ENCODE results near the gene FAM217B.

Gene FAM217B, protein sequence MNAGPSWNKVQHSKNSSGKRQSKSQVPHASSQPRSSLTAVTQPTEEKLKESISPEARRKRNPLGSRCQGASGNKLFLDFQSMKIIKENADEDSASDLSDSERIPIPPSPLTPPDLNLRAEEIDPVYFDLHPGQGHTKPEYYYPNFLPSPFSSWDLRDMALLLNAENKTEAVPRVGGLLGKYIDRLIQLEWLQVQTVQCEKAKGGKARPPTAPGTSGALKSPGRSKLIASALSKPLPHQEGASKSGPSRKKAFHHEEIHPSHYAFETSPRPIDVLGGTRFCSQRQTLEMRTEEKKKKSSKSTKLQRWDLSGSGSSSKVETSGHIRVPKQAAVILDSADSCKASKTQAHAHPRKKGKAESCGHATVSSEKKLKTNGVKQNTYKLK

DNA sequence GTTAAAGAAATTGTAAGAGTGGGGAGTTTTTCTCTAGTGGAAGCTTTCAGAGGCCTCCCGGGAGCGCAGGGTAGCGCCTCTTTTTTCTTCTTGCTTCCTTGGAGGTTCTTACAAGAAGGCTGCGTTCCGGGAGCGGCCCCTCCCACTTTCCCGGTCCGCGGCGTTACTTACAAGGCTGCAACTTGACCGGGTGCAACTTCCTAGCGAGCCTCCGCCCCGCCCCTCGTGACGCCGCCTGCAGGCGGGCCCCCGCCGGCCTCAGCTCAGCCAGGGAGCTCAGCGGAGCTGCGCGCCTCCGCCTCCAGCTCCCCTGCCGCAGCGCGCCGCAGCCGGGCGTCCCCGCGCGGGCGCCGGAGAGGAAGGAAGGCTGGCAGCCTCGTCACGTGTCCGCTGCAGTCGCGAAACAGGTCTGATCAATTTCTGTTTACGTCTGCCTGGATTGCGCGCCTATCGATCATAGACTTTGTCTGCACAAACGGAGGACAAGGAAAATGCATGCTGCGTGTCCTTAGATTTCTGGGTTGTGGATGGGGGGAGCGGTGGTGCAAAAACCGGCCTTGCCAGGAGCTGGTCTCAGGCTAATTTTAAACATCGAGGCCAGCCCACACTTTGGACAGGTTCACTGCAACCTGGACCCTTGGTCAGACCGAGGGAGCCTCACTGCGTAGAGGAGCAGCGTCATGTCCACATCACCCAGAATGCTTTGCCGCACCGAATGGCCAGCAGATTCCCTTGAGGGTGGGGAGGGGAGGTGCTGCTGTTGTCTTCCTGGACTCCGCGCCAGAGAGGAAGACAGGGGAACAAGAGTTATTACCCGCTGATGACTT is at the start of gene FAM217B, which contains the start of gene PPP1R3D:
Gene FAM217B, plus strand, starts transcription at position 261 of the 827 bp plus-strand sequence. CDS start 3,555 bp downstream, outside the sequence.
Gene PPP1R3D, minus strand, starts transcription at position 177 of the 827 bp plus-strand sequence. CDS start 374 bp downstream, outside the sequence.
- peak; percentile 85 for DNase-seq

DNA sequence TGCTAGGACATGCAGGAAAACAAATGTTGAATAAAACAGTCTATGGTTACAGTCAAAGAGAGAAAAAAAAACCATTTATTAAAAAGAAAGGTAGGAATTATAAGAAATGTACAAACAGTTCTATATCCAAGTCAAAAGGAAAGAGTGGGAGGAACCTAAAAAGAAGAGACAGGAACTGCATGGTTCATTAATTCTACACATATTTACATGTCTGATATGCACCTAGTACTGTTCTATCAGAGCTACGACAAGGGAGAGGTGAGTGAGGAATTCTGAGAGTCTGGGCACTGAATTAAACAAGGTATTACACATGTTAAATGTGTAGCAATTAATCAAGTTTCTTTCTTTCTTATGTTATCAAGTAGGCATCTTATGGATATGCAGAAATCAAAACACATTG is 48.6 kb upstream of the FAM217B start:
- peak; percentile 54 for DNase-seq

DNA sequence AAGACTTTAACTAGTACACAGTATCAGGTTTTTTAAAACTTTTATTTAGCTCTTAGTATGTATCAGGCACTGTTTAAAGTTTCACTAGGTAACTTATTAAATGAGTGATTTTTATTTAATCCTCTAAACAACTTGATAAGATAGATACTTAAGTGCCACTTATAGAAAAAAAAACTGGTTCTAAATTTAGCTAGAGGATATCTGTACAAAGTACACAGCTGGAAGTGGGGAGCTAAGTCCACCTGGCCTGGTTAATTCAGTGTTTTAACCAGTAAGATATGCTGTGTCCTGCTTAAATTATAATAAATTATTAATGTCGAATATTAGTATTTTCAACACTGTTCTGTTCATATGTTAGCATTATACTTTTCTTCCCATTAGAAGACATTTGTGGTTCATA is 44.3 kb upstream of the FAM217B start:
- DNase-seq = no peak

DNA sequence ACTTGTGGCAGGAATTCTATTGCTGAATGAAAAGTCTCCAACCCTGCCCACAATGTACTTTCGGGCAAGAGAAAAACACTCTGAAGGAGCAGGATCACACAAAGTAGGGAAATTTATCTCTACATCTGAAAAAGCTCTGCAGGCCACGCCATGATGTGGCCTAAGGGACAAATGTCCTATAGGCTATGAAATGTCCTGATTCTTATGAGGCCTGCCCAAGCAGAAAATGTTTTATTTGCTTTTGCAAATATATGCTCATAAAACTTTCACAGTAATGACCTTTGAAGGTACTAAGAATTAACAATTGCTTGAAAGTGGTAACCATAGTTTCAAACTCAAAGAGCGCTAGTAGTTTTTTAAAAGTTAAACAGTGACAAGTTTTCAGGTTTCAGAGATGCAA is 37.7 kb upstream of the FAM217B start:
- DNase-seq = peak; percentile 64

DNA sequence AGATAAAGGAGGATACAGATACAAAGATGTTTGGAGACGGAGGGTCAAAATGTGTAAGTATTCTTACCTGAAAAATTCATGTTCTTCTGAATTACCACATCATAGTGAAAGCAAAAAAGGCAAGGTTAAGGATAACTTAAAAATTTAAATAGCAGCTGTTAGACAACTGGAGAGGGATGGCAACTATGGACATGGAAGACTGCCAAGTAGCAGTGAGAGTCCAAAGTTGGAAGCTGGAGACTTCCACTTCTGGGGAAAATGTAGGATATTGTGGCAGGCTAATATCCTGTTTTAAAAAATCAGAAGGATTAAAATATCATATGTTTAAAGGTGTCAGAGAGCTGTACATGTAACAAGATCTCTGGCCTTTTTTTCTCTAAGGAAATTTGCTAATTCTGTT is 36.6 kb upstream of the FAM217B start:
- DNase-seq = no peak

DNA sequence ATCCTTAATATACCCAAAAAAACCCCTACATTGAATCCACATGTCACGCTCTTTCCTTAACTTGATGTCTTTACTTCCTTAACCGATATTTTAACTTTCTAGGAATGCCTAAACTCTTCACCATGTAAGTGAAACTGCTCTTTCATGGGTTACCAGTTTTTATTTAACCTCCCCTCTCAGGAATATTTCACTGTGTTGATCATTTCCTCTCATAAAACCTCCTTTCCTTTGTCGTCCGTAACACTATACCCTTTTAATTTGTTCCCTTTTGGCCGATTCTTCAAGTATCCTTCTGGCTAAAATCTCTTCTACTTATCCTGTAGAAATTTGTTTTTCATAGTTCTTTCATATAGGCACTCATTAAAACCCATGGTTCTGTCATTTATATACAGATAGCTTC is 31.3 kb upstream of the FAM217B start:
- DNase-seq = no peak

DNA sequence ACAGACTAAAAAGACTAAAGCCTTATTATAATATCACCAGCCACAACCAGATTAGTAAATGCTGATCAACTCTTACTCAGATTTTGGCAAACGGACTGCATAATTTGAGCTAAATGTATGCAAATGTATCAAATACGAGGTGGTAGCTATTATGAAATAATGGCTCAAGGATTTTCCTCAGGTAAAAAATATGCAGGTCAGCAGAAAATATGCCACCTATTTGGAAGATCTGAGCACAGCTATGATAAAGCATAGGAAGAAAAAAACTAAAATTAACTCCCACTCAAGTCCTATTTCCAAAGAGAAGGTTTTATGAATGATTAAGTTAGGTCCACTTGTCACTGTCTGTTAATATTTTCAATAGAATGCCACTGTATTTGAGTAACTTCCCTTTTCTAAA is 29.1 kb upstream of the FAM217B start:
- DNase-seq = no peak

DNA sequence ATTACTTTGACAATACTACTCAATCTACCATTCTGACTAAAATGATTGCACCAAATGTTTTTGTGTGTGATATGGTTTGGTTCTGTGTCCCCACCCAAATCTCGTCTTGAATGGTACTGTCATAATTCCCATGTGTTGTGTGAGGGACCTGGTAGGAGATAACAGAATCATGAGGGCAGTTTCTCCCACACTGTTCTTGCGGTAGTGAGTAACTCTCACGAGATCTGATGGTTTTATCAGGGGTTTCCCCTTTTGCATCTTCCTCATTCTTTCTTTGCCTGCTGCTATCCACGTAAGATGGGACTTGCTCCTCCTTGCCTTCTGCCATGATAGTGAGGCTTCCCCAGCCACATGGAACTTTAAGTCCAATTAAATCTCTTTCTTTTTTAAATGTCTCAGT is 27.6 kb upstream of the FAM217B start:
- DNase-seq = no peak

DNA sequence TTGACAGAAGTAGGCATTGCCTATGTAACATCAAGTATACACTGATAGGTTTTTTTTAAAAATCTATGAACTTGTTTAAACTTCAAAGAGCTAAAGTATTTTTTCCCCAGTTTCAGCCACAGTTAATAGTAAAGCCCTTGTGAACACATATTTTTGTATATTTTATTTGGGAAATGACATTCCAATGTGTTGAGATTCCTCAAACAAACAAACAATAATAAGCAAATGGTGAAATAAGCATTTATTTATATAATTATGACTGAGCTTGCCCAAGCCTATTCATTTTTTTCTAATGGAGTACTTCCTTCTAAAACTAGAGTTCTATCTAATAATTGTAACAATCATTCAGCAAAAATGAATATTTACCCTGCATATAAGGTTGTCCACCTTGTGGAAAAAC is 19.2 kb upstream of the FAM217B start:
- no peak for DNase-seq

DNA sequence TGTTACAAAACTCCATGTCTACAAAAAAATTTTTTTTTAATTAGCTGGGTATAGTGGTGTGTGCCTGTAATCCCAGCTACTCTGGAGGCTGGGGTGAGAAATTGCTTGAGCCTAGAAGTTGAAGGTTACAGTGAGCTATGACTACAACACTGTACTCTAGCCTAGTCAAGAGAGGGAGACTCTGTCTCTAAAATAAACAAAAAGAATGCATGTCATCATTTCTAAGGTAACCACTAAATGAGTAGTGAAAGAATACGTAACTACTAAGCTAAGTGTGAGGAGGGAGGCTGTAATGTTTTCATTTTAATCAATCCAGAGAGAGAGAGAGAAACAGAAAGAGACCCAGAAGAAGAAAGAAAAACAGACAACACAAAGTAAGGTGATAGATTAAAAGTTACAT is 16.7 kb upstream of the FAM217B start:
- DNase-seq = no peak

DNA sequence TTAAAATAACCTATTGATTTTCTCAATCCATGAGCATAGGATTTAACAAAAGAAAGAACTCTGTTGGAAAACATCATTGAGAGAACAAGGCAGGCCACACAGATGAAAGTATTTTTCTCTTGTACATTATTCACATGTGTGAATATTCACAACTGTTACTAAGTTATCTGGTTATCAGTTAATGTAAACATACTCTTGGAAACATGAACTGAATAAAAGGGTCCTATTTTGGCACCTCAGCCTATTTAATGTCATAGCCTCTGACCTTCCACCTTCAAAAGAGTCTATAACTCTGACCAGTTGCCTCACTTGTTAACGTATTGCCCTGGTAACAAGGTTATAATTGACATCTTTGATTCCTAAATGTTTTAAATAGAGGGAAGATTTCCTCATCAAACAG is 14.8 kb upstream of the FAM217B start:
- no peak for DNase-seq

DNA sequence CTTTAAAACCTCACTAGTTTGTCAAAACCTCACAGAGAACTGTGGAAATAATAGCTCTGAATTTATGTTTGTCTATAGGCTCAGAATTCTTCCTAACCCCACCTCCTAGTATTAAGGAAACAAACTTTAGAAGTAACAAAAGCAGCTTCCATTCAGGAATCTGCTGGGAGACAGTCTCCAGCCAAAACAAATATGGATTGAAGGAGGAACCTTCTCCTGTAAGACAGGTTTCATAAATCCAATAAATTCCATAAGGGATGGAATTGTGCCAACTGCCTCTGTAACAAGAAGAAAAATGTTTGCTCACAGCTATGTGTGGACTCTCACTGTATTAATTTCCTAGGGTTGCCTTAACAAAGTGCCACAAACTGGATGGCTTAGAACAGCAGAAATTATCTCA is 14.3 kb upstream of the FAM217B start:
- no peak for DNase-seq

DNA sequence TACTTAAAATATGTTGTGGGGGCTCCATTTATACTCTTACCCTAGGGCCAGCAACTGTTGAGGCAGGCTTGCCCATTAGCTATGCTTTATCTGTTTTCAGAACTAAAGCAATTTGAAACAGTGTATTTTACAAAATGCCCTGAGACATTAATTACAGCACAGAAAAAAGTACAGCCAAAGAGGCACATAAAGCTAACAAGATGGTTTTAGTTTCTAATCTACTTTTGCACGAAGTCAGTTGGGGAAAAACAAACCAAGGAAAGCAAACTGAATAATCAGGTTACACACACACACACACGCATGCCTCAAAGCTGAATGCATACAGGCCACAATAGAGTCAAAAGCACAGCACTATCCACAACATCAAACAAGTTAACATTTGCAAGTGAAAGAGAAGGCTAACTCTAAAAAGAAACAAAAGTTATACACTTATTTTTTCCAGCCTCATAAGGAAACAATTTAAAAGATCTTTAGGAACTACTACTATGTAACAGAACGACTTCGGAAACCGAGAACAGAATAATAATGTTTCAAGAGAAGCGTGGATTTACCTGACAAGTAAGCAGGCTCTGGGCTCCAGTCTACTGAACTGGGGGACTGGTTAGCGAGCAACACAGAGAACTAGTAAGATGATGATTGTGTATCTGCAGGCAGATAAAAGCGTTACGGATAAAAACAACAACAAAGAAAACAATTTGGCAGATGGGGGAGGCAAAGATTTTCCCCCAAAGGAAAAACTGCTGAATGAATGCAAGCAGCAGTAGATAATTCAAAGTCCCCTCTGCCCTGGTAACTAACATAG is 8.5 kb upstream of the FAM217B start:
- no peak for DNase-seq

DNA sequence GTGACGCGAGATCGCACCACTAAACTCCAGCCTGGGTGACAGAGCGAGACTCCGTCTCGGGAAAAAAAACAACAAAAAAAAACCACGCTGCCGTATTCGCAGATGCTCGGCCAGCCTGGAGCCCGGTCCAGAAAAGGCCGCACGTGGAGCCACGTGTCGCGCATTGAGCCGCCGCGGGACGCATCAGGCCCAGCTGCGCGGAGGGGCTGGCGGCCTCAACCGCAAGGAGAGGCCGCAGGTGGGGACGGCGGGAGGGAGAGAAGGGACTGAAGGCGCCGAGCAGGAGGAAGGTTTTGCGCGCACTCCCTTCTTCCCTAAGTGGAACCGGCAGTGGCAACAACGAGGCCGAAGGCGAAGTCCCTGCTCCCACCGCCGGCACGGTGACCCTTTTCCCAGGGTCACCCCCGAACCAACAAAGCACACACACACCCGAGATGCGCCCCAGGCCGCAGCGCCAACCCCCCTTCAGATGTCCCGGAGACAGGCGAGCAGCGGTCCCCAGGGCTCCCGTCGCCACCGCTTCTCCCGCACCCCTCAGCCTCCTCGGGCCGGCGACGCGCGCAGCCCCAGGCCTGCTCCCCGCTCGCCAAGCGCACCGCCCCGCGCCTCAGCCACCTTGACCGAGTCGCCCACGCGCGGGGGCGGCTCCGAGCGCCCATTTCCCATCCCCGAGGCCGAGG is 7.4 kb upstream of the FAM217B start:
- no peak for DNase-seq

DNA sequence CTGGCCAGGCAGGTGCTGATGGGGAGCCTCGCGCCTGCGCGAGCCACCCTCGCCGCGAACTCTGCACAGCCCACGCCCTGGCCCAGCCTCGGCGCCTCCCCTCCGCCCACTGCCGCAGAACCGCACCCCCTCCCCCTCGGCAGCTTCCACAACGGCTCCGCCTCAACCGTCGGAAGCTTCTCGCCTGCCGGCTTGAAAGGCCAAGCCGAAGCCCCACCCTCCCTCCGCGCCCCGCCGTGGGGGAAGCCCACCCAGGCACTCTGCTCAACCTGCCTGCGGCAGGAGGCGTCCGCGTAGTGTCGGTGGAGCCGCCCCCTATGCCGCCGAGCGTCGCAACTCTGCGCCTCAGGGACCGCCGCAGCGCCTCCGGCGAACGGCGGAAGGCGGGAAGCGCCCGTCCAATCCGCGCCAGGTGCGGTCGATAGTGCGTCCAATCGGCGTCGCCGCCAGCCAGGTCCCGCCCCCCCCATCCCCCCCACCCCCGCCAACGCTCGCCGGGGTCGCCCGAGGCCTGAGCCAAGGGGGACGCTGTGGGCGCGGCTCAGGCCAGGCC is 6.8 kb upstream of the FAM217B start, which contains the start of gene SYCP2:
Gene SYCP2, minus strand, starts transcription at position 342 of the 553 bp plus-strand sequence. CDS start 11,224 bp downstream, outside the sequence.
- no peak for DNase-seq

DNA sequence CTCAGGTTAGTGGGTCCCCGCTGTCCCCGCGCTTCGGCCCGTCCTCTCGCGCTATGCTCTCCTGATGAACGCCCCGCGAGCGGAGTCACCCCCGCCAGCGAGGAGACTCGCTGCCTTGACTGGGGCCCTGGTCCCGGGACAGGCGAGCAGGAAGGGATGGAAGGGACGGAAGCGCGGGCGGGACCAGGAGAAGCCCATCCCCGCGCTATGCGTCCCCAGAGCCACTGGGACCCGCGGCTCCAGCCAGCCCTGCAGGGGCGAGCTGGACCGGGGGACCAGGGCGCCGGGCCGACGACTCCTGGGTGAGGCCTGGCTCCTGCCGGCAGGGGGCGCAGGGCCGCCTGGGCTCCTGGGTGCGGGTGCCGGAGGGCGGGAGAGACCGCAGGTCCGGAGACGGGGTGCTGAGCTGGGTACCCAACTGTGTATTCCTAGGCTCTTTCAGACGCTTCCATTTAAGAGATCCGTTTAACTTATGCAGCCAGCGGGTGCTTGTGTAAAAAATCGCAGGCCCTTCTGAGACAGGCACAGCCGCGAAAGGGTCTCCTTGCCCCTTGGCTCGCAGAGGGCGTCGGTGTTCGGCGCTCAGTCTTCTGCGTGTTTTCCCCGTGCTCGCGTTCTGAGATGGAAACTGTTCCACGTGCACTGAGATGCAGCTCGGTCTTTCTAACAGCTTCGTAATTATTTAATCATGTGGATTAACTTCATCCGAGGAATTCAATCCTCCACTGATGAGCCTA is 6.2 kb upstream of the FAM217B start:
- peak; percentile 74 for DNase-seq

DNA sequence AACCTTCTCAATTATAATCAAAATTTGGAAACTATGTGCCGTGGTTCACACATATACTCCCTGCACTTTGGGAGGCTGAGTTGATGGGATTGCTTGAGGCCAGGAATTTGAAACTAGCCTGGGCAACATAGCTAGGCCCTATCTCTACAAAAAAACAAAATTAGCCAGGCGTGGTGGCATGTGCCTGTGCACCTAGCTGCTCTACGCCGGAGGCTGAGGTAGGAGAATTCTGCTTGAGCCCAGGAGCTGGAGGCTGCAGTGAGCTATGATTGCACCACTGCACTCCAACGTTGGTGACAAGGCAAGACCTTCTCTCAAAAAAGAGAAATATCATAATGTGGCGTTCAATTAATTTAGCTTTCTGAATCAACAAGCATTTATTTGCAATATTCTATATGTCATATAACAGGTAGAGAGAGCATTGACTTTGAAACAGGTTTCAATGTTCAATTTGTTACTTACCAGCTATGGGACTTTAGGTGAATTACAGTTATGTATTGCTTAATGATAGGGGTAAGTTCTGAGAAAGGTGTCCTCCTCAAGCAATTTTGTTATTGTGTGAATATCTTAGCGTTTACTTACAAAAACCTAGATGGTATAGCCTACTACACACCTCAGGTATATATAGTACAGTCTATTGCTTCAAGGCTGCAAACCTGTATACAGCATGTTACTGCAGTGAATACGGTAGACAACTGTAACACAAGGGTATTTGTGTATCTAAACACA is 4.6 kb upstream of the FAM217B start:
- DNase-seq = no peak

DNA sequence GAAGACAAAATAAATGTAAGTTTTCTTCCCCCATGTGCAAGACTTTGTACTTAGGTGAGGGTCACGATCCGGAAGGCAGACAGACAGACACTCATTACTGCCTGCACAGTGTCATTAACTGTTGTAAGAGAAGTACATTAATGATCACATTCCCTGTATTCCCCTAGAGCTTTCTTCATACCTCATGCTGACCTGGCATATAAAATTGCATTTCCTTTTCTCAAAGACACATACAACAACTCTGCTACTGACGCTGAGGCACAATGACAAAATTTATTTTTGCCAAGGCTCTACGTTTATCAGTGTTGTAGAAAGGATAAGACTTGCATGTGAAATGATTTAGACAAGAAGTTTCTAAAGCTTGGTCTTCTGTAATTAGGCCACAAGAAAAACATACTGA is 3.8 kb upstream of the FAM217B start:
- DNase-seq = no peak

DNA sequence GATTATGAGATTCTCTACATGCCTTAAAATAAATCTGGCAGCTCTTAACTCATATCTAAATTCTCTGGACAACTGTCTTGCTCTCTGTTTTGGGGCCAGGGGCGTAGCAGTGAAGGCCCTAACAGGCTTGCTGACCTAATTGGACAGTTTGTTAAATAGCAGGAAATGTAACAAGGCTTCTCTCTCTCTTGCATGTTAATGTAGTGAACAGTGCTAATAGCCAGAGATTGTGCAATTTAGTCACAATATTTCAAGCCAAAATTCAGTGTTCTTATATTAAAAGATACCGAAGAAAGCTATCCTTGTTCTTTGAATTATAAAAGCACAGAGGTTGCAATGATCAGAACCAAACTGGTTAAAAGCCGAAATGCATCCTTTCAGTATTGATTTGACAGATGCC is 3.0 kb upstream of the FAM217B start:
- DNase-seq = no peak

DNA sequence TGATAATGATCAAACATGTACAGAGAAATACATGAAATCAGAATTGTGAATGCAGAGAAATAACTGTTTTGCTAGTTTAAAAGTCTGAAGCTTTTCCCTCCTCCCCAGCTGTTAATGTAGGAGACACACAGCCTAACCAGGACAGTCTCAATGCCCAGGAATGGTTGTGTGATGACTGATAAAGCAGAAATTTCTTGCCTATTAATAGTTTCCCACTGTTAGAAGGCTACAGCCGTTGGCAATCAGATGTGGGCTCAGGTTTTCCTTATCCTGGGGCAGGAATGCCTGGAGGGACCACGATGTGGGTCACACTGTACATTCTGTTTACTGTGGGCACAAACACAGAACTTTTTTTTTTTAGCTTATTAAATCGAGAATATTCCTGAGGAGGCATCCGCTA is 2.0 kb upstream of the FAM217B start:
- no peak for DNase-seq

DNA sequence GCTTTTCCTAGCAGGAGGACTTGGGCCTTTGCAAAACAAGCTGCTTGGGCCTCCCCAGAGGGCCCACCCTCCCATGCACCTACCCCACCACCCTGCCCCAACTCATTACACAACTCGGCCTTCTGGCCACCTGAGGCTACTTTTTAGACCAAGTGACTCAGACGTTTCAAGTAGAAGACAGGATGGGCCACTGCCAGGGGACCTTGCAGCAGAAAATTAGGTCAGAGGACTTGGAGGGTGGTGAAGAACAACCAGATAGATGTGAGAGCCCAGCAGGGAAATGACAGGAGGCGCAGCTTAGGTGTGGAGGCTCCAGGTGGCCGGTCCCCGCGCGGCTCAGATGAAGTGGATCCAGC is 1.5 kb upstream of the FAM217B start:
- no peak for DNase-seq
